GM12874 (cell line): Measurements from ENCODE around the gene CERS5.
A peak's percentile ranks its signal among the peaks of the same experiment; 100 is the strongest.

Experiments used
- CTCF ChIP-seq: IDR thresholded peaks from 2 replicates; pipeline ENCODE4 v1.5.1; 2011; ENCODE audit warnings: low read depth, mild to moderate bottlenecking, control low read depth, low read length, moderate library complexity; ENCODE audit not compliant: insufficient read depth

The CERS5 gene

GRCh38 chr12:50087995-50088394, 79.2 kb downstream of the CERS5 start:
- no peak for TF ChIP-seq CTCF

- TF ChIP-seq CTCF, result no peak
Observed at GRCh38 chr12:50087151-50087550, 80.0 kb downstream of the CERS5 start.

GRCh38 chr12:50086148-50086547, 81.0 kb downstream of the CERS5 start:
- no peak for TF ChIP-seq CTCF

GRCh38 chr12:50085615-50086072, 81.5 kb downstream of the CERS5 start:
- TF ChIP-seq CTCF, result no peak

GRCh38 chr12:50084775-50085614, 82.2 kb downstream of the CERS5 start, which contains the start of gene SMARCD1:
Gene SMARCD1, plus strand, starts transcription at chr12:50085342. Its CDS starts 28 bp downstream, at chr12:50085370.
- TF ChIP-seq CTCF, result peak; percentile 71

DNA sequence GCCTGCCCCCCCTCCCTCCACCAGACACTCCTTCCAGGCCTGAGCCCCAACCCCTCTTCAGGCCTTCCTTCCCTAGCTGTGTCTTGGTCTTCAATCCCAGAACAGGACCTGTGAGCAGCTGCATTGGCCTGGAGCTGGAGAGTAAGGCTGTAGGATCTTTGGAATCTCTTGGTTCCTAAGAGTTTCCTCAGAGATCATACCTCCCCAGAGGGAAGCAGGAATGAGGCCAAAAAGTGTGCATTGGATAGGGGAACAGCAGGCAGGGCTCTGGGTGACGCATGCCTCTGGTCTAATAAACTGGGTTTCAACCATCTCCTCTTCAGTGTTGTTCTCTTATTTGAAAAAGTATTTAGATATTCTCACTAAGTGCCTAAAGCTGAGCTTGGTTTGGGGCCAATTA, 83.9 kb downstream of the CERS5 start:
- no peak for TF ChIP-seq CTCF

DNA sequence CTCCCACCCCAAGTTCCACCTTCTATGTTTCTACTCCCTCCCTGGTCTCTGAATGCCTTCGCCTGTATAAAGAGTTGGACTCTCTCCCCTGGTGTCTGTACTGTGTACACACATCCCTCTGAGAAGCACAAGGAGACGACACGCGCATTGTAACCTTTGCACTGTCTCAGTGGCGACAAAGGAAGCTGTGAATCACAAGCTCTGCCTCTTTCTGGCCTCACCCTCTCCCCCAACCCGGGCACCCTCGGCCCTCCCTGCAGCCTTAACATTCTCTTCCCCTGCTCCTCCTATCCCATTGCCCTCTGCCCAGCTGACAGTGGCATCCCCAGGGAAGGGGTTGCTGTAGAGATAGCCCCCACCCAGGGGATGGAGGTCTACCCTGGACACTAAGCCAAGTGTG, 84.5 kb downstream of the CERS5 start:
- no peak for TF ChIP-seq CTCF
